C4-2B (cell line): ENCODE measurements around the gene OCEL1.

ENCODE experiments used
- CTCF ChIP-seq: fragments of 450-650 bp; conservative IDR thresholded peaks from 2 replicates; pipeline ENCODE4 v1.5.1; 2017; ENCODE audit warnings: mild to moderate bottlenecking
- ZFX ChIP-seq: fragments of 450-650 bp; IDR thresholded peaks from 2 replicates; pipeline ENCODE4 v1.6.1; 2017

- TF ChIP-seq CTCF (no peak), ZFX (no peak)
These were observed 41.6 kb upstream of the OCEL1 start for GRCh38 chr19:17184371-17184841.
